22Rv1 (cell line): ENCODE data around the gene PLXNB1.

Source experiments
- ZFX ChIP-seq: fragments of 450-650 bp; IDR thresholded peaks from 2 replicates; pipeline ENCODE4 v1.6.1; 2017; ENCODE audit warnings: antibody characterized with exemption, borderline replicate concordance
- TF ChIP-seq, protein P1 (sequence below): fragments of 450-650 bp; IDR thresholded peaks from 2 replicates; pipeline ENCODE4 v1.5.1; 2017; ENCODE audit warnings: mild to moderate bottlenecking

DNA sequence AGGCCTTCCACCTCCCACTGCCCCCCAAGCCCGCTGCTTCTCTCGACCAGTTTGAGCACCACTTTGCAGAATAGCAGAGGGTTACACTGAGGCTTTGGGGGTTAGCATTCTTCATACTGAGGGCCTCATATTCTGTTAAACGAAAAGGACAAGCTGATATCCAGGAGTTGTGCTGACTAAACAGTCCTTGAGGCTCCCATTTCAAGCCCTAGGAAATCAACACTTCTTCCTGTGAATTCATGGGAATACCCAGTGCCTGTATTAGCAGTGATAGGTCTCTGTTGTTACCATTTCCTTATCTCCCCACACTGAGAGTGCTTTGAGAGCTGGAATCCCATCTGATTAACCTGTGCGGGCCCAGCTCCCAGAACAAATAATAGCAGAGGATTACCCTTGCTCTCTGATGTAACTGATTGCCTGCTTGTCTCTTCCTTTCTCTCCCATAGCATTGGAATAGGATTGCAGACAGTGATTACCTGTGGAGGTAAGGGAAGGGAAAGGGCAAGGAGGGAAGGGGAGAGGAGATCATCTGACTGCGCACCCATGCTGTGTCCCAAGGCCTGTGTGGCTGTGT is 56.9 kb downstream of the PLXNB1 start:
- TF ChIP-seq, protein P1, sequence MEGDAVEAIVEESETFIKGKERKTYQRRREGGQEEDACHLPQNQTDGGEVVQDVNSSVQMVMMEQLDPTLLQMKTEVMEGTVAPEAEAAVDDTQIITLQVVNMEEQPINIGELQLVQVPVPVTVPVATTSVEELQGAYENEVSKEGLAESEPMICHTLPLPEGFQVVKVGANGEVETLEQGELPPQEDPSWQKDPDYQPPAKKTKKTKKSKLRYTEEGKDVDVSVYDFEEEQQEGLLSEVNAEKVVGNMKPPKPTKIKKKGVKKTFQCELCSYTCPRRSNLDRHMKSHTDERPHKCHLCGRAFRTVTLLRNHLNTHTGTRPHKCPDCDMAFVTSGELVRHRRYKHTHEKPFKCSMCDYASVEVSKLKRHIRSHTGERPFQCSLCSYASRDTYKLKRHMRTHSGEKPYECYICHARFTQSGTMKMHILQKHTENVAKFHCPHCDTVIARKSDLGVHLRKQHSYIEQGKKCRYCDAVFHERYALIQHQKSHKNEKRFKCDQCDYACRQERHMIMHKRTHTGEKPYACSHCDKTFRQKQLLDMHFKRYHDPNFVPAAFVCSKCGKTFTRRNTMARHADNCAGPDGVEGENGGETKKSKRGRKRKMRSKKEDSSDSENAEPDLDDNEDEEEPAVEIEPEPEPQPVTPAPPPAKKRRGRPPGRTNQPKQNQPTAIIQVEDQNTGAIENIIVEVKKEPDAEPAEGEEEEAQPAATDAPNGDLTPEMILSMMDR, result no peak
- TF ChIP-seq ZFX, result no peak
